A549 (cell line): Measurements from ENCODE around the gene SLC1A2.

Experiments used
- CTCF ChIP-seq: fragments of >200 bp; sonication (Bioruptor Twin); formaldehyde crosslinking; IDR thresholded peaks from 3 replicates; pipeline ENCODE4 v1.5.1; 2016
- JUN ChIP-seq, 2 experiments: fragments of >200 bp; sonication (Bioruptor Twin); formaldehyde crosslinking; IDR thresholded peaks; 2 replicates in 1 of 2; 3 replicates in 1 of 2; pipeline ENCODE4 v1.6.1; 2016 to 2017
- POLR2A ChIP-seq: IDR thresholded peaks from 2 replicates; pipeline ENCODE4 v1.6.1; 2012; ENCODE audit warnings: mild to moderate bottlenecking, low read length
- POLR2AphosphoS2 ChIP-seq: conservative IDR thresholded peaks from 2 replicates; pipeline ENCODE4 v1.6.1; 2012; ENCODE audit warnings: low read length, improper control_type of control experiment, inconsistent platforms
- TF ChIP-seq, protein P1 (sequence below): IDR thresholded peaks from 2 replicates; pipeline ENCODE4 v1.6.1; 2012

DNA sequence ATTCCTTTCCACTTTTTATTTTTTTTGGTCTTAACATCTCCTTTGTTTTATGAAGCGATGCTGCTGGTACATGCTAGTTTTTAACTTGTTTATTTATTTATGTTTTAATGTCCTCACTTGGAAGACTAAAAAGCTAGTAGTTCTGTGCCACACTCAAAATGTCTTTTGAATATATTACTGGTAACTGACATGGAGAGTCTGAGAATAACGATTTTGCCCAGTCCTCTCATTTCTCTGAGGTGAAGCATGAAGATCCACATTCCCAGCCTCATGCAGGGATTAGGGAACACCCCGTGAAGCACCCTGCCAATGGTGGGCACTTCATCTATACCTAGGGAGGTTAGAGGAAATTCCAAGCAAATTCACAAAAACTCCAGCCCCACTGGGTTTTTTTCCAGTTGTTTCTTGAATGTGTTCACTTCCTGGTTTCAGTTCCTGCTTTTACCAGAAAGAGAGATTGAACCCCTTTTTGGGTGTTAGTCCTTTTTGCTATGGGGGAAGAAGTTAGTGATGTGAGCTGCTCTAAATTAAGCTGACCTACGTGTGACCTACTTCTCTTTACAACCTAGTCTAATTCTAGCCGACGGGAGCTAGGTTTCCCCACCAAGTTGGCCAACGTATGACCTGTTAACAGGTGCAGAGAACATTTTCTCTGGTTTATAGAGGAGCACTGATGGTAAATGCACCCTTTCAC, 106.1 kb downstream of the SLC1A2 start:
- TF ChIP-seq POLR2A (no peak), CTCF (no peak), POLR2AphosphoS2 (no peak), JUN (IDR thresholded peaks at IDR 0.05) (no peak)
- TF ChIP-seq, protein P1, sequence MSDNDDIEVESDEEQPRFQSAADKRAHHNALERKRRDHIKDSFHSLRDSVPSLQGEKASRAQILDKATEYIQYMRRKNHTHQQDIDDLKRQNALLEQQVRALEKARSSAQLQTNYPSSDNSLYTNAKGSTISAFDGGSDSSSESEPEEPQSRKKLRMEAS = no peak
